GM18502 (cell line): ENCODE data around the gene GALNT14.

Experiments
- ATAC-seq: cut with Tn5 transposase; IDR thresholded peaks from one replicate; pipeline ENCODE4 v1.9.1; 2021; ENCODE audit warnings: mild to moderate bottlenecking; ENCODE audit not compliant: unreplicated experiment, poor library complexity

GALNT14 gene

GRCh38 chr2:31136732-31137131, 1.5 kb downstream of the GALNT14 start:
- ATAC-seq: no peak

DNA sequence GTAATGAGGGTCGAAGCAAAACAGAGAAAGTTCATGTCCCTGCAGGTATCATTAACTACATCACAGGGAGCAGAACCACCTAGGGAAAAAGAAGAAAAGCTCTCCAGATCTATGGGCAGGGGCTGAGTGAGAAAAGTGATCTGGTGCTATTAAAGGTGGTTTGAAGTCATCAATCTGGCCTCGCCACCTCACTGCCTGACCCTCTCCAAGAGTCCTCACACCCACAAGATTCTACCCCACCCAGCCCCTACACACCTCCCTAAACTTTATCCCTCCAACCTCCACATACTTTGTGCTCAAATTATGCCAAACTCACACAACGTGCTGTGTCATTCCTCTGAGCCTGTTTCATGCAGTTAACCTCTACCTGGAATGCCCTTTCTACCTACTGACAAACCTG, 2.2 kb downstream of the GALNT14 start:
- ATAC-seq: no peak

- no peak for ATAC-seq
Observed at GRCh38 chr2:31134480-31134879, 3.8 kb downstream of the GALNT14 start.

DNA sequence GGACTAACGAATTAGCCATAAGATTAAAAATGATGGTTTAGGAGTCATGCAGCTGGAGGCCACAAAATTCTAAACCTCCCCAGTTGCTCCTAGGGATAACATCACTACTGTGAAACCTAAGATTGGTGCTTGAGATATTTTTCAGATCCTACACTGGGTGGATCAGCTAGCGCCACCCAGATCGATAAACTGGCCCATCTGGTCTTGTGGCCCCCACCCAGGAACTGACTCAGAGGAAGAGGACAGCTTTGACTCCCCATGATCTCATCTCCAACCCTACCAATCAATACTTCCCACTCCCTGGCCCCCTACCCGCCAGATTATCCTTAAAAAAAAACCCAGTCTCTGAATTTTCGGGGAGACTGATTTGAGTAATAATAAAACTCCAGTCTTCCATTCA, 5.5 kb downstream of the GALNT14 start:
- no peak for ATAC-seq

- no peak for ATAC-seq
Observed at GRCh38 chr2:31131871-31132270, 6.4 kb downstream of the GALNT14 start.

DNA sequence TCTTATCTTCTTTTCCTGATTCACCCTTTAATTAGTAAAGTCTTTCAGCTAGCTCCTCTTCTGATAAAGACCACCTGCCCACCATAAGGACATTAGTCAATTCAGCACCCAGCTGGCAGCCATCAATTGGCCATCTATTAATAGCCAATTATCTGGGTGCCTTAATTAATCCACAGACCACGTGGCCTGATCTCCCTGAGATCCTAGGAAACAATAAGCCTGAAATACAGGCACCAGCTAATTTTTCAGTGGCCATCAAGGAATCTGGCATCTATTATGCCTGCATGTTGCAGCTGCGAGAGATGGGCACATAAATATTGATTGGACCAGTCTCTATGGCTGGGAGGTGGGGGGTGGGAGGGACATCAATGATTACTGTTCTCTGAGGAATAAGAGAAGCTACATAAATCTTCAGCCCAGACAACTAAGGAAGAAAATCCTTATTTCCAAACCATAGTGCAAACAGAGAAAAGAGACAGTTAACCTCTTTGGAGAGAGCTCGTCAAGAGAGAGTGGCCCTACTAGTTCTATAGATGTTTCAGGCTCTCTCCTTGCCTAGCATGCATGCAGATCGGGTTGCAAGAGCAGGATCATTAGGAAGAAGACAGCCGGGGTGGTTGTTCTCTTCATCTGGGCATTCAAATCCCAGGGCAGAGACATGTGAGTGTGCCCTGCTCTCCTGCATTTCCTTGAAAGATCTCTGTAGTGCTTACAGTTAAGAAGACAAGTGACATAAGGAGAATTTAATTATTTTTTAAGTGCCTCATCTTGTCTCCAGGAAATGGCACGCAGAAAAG, 8.7 kb downstream of the GALNT14 start:
- no peak for ATAC-seq

DNA sequence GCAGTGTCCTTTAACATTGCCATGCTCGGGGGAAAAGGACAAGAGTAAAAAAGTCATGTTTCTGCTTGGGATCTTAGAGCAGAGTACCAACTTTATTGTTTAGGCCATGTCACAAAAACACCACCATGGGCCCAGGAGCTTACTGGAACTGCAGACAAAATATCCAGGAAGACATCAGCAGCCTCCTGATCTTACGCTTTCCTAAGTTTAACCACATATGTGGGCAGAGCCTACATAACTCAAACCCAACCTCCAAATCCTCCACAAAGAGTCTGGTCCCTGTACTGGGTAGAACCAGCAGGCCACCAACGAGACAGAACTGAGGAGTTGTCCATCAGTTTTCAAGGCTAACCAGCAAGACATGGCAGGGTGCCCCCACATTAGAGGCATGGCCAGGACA, 10.3 kb downstream of the GALNT14 start:
- ATAC-seq: no peak

- ATAC-seq: no peak
Observed at GRCh38 chr2:31125918-31126695, 12.1 kb downstream of the GALNT14 start.

GRCh38 chr2:31124904-31125303, 13.3 kb downstream of the GALNT14 start:
- ATAC-seq: no peak

DNA sequence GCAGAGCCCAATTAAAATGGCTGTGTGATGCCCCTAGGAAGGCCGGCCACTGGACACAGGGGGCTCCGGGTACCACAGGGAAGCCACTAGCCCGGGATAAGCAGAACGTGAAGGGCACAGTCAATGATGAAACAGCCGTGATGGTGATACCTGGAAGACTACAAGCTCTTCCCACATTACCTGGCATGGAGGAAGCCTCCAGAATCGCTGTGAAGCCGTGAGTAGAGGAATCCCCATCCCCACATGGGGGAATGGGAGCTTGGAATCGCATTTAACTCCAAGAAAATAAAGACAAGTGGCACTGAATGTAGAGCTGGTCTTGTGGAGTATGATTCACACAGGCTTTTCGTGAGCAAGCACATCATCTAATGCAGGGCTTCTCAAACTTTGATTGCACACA, 16.1 kb downstream of the GALNT14 start:
- ATAC-seq: no peak

DNA sequence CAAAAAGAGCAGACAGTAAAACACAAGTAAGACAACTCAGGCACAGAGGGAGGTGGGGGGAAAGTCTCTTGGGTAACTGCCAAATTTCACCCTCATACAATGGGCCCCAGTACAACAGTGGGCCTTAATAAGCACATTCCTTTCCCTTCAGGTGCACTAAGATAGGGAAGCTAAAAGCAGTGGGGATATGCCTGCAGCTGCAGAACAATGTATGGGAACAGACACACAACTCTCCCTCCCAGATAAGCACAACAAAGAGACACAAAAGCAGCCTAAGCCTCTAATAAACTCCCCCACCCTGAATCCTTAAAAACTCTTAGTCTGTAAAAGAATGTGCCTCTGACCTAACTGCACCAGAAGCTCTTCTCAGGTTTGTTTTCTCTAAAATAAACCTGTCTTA, 24.5 kb downstream of the GALNT14 start:
- no peak for ATAC-seq

DNA sequence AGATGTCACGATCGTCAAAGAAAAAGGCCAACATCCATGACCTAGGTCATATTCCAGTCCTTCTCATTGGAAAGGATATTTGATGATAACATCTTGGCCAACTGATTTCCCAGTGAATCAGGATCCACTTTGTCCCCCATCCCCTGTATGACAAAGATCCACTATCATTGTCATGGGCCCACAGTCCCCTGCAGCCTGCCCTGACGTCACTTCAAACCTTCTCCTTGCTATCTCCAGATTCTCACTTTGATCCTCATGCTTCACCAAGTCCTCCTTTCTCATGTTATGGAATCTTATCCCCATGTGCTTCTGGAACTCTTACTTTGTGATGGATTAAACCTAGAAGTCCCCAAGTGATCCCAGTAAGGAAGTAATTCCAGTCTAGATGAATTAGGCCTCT, 25.7 kb downstream of the GALNT14 start:
- no peak for ATAC-seq

DNA sequence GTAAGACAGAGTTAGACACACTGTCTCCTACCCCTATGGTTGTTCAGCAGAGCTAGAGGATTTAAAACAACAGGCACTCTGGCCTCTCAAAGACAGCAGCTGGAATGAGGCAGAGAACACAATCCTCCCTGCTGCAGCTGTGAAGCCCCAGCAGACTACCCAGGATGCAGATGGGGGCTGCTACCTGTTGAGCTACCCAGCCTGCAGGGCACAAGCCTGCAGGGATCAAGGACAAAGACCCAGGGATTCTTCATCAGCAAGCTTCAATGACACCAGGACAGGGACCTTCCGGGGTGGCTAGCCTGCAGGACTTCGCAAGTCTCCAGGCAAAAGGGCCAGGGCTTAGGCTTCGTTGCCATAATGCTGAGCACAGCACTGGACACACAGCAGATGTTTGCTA, 27.2 kb downstream of the GALNT14 start:
- ATAC-seq: no peak

DNA sequence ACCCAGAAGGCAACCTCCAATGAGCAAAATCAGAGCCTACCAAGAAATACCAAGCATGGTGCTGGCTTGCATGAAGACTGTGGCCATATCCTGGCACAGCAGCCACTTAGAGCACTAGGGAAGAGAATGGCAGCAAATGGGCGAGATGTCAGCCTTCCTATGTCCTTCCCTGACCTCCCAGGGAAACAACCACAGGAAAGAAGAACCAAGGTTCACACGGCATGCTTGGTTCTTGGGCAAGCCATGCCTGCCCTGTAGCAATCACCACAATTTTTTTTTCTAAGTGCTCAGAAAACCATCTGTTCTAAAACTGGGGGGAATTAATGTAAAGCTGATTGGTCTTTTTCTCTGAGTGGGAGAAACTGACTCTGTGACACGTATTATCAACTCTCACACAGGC, 27.8 kb downstream of the GALNT14 start:
- no peak for ATAC-seq

- no peak for ATAC-seq
Observed at GRCh38 chr2:31109633-31110192, 28.5 kb downstream of the GALNT14 start.

DNA sequence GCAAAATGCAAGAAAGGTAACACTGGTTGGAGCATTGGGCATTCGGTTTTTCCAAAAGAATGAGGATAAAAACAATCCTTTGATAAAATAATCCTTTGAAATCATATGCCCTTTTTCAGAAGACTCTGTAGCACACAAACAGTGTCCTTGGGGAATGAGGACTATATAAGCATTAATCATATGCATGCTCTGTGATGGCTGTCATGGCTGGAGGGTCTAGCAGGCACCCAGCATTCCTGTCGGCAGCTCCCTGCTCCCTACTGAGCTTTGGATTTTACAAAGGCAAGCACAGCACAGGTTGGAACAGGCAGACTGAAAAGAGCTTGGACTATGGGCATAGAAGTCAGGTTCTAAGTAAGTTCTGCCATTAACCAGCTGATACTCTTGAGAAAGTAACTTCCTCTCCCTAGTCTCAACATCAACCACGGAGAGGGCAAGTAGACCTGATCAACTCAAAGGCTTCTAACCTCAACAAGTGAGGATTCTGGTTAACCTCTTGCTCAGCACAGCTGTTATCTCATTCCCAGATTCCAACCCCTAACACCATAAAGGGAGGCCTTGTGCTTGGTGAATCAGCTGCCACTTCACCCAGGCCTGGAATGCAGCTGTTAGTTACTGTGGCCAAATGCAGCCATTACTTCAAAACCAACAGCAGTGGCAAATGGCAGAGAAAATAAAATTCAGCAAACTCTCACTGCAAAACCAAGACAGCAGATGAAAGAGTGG, 29.5 kb downstream of the GALNT14 start:
- ATAC-seq: no peak

DNA sequence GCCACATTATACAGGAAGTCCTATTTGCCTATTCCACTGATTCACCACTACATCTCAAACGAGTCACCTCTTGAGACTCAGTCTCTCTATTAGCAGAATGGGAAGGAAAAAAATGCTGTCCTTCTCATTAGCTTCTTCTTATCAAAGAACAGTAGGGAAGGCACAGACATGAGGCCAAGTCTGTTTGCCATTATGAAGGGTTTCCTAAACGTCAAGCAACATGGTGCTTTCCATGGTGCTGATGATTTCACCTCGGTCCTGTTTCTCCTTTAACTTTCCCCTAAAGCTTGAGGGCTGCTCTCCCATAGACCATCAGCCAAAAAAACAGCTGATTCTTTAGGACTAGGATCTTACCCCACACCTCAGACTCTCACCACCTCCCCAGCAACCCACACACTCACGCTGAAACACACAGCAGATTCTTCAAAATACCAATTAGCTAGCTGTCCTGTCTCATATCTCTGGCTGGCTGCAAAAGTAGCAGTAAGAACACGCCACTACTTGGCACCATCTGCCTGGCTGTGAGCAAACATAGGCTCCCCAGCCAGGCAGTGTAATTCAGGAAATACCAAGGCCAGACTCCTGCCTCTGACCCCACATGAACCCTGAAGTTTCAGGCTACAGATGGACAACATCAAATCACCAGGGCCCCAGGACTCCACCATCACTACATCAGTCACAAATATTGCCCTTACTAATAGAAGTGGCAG, 30.5 kb downstream of the GALNT14 start:
- ATAC-seq: no peak

DNA sequence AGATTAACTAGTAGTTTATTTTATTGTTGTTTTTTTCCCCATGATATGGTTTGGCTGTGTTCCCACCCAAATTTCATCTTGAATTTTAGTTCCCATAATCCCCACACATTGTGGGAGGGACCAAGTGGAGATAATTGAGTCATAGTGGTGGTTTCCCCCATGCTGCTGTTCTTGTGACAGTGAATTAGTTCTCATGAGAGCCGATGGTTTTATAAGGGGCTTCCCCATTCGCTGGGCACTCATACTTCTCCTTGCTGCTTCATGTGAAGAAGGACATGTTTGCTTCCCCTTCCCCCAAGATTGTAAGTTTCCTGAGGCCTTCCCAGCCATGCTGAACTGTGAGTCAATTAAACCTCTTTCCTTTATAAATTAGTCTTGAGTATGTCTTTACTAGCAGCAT, 36.5 kb downstream of the GALNT14 start:
- no peak for ATAC-seq

DNA sequence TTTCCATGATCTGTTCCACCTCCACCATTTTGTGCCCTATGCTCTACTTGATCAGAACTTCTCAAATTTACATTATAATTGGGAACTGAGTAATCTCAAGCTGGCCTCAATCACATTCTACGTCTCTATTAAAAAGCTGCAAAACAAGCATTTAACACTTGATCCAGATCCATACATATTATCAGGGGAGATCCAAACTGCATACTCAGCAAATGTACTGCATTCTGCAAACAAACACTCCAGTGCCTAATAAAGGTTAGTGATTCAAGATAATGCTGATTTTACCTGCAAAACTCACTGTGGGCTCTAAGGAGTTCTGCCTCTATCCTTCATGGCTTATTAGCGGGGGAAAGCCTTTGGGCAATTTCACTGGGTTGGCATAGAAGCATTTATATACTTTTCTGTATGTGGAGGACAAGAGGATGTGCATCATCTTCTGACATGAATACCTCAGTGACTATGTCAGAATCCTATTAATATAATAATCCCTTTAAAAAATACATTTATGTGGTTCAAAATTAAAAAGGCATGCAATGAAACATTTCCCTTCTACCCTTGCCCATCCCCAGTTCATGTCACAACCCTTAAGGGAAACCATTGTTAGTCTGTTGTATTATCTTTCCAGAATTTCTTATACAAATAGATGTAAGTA, 40.2 kb downstream of the GALNT14 start:
- ATAC-seq: no peak

- no peak for ATAC-seq
Observed at GRCh38 chr2:31090188-31090587, 48.1 kb downstream of the GALNT14 start.
